ENCODE results near the gene PROSER3. TPM values are rescaled to one million over a fixed set of nuclear protein-coding genes. Genes with fewer than 3 reads are reported as not detected.
"Not testable (repeated sequence)": the region's sequence is repeated elsewhere in the genome, so short reads cannot be mapped to it uniquely, and the experiment has no call there.

Gene PROSER3
- polyA plus RNA-seq, 4 donors: 1.8 to 15.0 (median 6.2) TPM

DNA sequence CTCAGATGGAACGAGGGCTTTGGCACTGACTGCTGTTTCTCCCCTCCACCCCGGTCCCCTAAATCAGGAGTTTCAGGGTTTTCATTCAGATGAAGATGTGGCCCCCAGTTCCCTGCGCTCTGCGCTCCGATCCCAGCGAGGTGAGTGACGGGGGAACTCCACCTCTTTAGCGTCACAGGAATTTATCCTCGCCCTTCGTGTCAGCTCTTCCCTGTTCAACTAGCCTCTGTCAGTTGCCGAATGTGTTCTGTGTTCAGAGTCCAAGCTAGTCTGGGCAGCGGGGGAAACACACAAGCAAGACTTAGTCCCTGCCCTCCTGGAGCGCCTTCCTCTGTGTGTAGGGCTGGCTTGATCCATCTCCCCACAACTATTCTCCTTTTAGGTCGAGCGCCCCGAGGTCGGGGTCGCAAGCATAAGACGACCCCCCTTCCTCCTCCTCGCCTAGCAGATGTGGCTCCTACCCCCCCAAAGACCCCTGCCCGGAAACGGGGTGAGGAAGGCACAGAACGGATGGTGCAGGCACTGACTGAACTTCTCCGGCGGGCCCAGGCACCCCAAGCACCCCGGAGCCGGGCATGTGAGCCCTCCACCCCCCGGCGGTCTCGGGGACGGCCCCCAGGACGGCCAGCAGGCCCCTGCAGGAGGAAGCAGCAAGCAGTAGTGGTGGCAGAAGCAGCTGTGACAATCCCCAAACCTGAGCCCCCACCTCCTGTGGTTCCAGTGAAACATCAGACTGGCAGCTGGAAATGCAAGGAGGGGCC, 38.4 kb upstream of the PROSER3 start:
- 79 to 86% (median 83%) methylated on average over 32 of the region's 32 CpGs for WGBS, 3 donors
- Histone ChIP-seq H3K27ac (ENCODE audit: low read depth in 1 of 3, low read length in 2 of 3) (no peak overlapping the region), H3K9me3 (ENCODE audit: control insufficient read depth in 2 of 2, insufficient read depth in 1 of 2, low read depth in 1 of 2, low read length in 1 of 2) (no peaks in the 10 kb centered on the region), H3K36me3 (ENCODE audit: control insufficient read depth in 3 of 3, insufficient read depth in 2 of 3, low read depth in 1 of 3, low read length in 3 of 3) (peaks cover 10 to 51% (median 16%) of the 10 kb centered on the region in 3 donors), H3K4me3 (ENCODE audit: low read depth in 1 of 3, low read length in 3 of 3) (peak overlapping the region in 2 of 3 donors; percentile 85 to 95), H3K27me3 (ENCODE audit: control insufficient read depth in 3 of 3, insufficient read depth in 3 of 3, low read length in 3 of 3) (no peaks in the 10 kb centered on the region), H3K4me1 (ENCODE audit: control insufficient read depth in 3 of 3, insufficient read depth in 2 of 3, low read depth in 1 of 3, low read length in 2 of 3) (peaks cover 0 to 25% (median 11%) of the 10 kb centered on the region in 3 donors)
- FAIRE-seq (no peak), DNase-seq (peak in 1 of 2 donors; percentile 16)

DNA sequence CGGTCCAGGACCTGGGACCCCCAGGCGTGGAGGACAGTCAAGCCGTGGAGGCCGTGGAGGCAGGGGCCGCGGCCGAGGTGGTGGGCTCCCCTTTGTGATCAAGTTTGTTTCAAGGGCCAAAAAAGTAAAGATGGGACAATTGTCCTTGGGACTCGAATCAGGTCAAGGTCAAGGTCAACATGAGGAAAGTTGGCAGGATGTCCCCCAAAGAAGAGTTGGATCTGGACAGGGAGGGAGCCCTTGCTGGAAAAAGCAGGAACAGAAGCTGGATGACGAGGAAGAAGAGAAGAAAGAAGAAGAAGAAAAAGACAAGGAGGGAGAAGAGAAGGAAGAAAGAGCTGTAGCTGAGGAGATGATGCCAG, 37.8 kb upstream of the PROSER3 start:
- FAIRE-seq (no peak), DNase-seq (no peak)
- Histone ChIP-seq H3K27me3 (ENCODE audit: control insufficient read depth in 3 of 3, insufficient read depth in 3 of 3, low read length in 3 of 3) (no peaks in the 10 kb centered on the region), H3K4me1 (ENCODE audit: control insufficient read depth in 3 of 3, insufficient read depth in 2 of 3, low read depth in 1 of 3, low read length in 2 of 3) (peaks cover 0 to 23% (median 11%) of the 10 kb centered on the region in 3 donors), H3K27ac (ENCODE audit: low read depth in 1 of 3, low read length in 2 of 3) (no peak overlapping the region), H3K4me3 (ENCODE audit: low read depth in 1 of 3, low read length in 3 of 3) (no peak overlapping the region), H3K9me3 (ENCODE audit: control insufficient read depth in 2 of 2, insufficient read depth in 1 of 2, low read depth in 1 of 2, low read length in 1 of 2) (no peaks in the 10 kb centered on the region), H3K36me3 (ENCODE audit: control insufficient read depth in 3 of 3, insufficient read depth in 2 of 3, low read depth in 1 of 3, low read length in 3 of 3) (peaks cover 14 to 56% (median 21%) of the 10 kb centered on the region in 3 donors)
- WGBS, 3 donors: 90 to 92% (median 90%) methylated on average over 9 of the region's 9 CpGs

DNA sequence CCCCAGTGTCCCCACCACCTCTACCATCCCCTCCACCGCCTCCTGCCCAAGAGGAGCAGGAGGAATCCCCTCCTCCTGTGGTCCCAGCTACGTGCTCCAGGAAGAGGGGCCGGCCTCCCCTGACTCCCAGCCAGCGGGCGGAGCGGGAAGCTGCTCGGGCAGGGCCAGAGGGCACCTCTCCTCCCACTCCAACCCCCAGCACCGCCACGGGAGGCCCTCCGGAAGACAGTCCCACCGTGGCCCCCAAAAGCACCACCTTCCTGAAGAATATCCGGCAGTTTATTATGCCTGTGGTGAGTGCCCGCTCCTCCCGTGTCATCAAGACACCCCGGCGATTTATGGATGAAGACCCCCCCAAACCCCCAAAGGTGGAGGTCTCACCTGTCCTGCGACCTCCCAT, 37.3 kb upstream of the PROSER3 start:
- Histone ChIP-seq H3K4me3 (ENCODE audit: low read depth in 1 of 3, low read length in 3 of 3) (no peak overlapping the region), H3K27ac (ENCODE audit: low read depth in 1 of 3, low read length in 2 of 3) (no peak overlapping the region), H3K36me3 (ENCODE audit: control insufficient read depth in 3 of 3, insufficient read depth in 2 of 3, low read depth in 1 of 3, low read length in 3 of 3) (peaks cover 19 to 61% (median 26%) of the 10 kb centered on the region in 3 donors), H3K27me3 (ENCODE audit: control insufficient read depth in 3 of 3, insufficient read depth in 3 of 3, low read length in 3 of 3) (no peaks in the 10 kb centered on the region), H3K9me3 (ENCODE audit: control insufficient read depth in 2 of 2, insufficient read depth in 1 of 2, low read depth in 1 of 2, low read length in 1 of 2) (no peaks in the 10 kb centered on the region), H3K4me1 (ENCODE audit: control insufficient read depth in 3 of 3, insufficient read depth in 2 of 3, low read depth in 1 of 3, low read length in 2 of 3) (peaks cover 0 to 17% (median 8%) of the 10 kb centered on the region in 3 donors)
- FAIRE-seq: no peak
- 86 to 92% (median 88%) methylated on average over 11 to 17 of the region's 17 CpGs for WGBS, 3 donors
- no peak for DNase-seq

DNA sequence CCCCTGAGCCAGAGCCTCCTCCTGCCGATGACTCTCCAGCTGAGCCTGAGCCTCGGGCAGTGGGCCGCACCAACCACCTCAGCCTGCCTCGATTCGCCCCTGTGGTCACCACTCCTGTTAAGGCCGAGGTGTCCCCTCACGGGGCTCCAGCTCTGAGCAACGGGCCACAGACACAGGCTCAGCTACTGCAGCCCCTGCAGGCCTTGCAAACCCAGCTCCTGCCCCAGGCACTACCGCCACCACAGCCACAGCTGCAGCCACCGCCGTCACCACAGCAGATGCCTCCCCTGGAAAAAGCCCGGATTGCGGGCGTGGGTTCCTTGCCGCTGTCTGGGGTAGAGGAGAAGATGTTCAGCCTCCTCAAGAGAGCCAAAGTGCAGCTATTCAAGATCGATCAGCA, 36.6 kb upstream of the PROSER3 start:
- H3K27me3 ChIP-seq (ENCODE audit: control insufficient read depth in 3 of 3, insufficient read depth in 3 of 3, low read length in 3 of 3): no peaks in the 10 kb centered on the region
- no peak for FAIRE-seq
- DNase-seq: no peak
- peaks cover 0 to 11% (median 5%) of the 10 kb centered on the region in 3 donors for H3K4me1 ChIP-seq (ENCODE audit: control insufficient read depth in 3 of 3, insufficient read depth in 2 of 3, low read depth in 1 of 3, low read length in 2 of 3)
- no peaks in the 10 kb centered on the region for H3K9me3 ChIP-seq (ENCODE audit: control insufficient read depth in 2 of 2, insufficient read depth in 1 of 2, low read depth in 1 of 2, low read length in 1 of 2)
- H3K4me3 ChIP-seq (ENCODE audit: low read depth in 1 of 3, low read length in 3 of 3): no peak overlapping the region
- WGBS, 3 donors: 95 to 96% (median 95%) methylated on average over 16 of the region's 16 CpGs
- H3K36me3 ChIP-seq (ENCODE audit: control insufficient read depth in 3 of 3, insufficient read depth in 2 of 3, low read depth in 1 of 3, low read length in 3 of 3): peaks cover 26 to 68% (median 32%) of the 10 kb centered on the region in 3 donors
- H3K27ac ChIP-seq (ENCODE audit: low read depth in 1 of 3, low read length in 2 of 3): no peak overlapping the region

DNA sequence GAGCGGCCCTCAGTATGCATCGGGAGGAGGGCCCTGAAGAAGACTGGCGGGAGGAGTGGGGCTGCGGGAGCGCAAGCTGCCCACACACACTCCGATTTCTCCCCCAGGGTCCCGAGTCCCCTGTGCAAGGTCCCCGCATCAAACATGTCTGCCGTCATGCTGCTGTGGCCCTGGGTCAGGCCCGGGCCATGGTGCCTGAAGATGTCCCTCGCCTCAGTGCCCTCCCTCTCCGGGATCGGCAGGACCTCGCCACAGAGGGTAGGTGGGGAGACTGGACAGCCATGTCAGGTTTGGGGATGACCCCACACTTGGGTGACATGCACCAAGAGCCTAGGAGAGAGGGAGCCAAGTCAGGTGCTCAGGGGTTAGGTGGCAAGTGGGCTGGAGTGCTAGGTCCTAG, 35.5 kb upstream of the PROSER3 start:
- Histone ChIP-seq H3K27ac (ENCODE audit: low read depth in 1 of 3, low read length in 2 of 3) (no peak overlapping the region), H3K36me3 (ENCODE audit: control insufficient read depth in 3 of 3, insufficient read depth in 2 of 3, low read depth in 1 of 3, low read length in 3 of 3) (peaks cover 34 to 78% (median 37%) of the 10 kb centered on the region in 3 donors), H3K4me3 (ENCODE audit: low read depth in 1 of 3, low read length in 3 of 3) (no peak overlapping the region), H3K9me3 (ENCODE audit: control insufficient read depth in 2 of 2, insufficient read depth in 1 of 2, low read depth in 1 of 2, low read length in 1 of 2) (no peaks in the 10 kb centered on the region), H3K4me1 (ENCODE audit: control insufficient read depth in 3 of 3, insufficient read depth in 2 of 3, low read depth in 1 of 3, low read length in 2 of 3) (peaks cover 0 to 11% (median 5%) of the 10 kb centered on the region in 3 donors), H3K27me3 (ENCODE audit: control insufficient read depth in 3 of 3, insufficient read depth in 3 of 3, low read length in 3 of 3) (no peaks in the 10 kb centered on the region)
- WGBS, 3 donors: 97% methylated on average over 14 of the region's 14 CpGs
- FAIRE-seq (no peak), DNase-seq (no peak)

DNA sequence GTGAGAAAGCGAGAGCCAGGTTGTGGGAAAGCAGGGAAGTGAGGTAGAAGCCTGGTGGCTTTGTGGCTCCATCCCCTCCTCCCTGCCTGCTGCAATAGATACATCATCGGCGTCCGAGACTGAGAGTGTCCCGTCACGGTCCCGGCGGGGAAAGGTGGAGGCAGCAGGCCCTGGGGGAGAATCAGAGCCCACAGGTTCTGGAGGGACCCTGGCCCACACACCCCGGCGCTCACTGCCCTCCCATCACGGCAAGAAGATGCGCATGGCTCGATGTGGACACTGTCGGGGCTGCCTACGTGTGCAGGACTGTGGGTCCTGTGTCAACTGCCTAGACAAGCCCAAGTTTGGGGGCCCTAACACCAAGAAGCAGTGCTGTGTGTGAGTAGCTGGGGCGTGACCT, 35.1 kb upstream of the PROSER3 start:
- DNase-seq: no peak
- FAIRE-seq: no peak
- WGBS, 3 donors: 92 to 97% (median 93%) methylated on average over 15 to 16 of the region's 16 CpGs
- peaks cover 37 to 82% (median 41%) of the 10 kb centered on the region in 3 donors for H3K36me3 ChIP-seq (ENCODE audit: control insufficient read depth in 3 of 3, insufficient read depth in 2 of 3, low read depth in 1 of 3, low read length in 3 of 3)
- H3K4me3 ChIP-seq (ENCODE audit: low read depth in 1 of 3, low read length in 3 of 3): no peak overlapping the region
- H3K27me3 ChIP-seq (ENCODE audit: control insufficient read depth in 3 of 3, insufficient read depth in 3 of 3, low read length in 3 of 3): no peaks in the 10 kb centered on the region
- no peaks in the 10 kb centered on the region for H3K9me3 ChIP-seq (ENCODE audit: control insufficient read depth in 2 of 2, insufficient read depth in 1 of 2, low read depth in 1 of 2, low read length in 1 of 2)
- H3K4me1 ChIP-seq (ENCODE audit: control insufficient read depth in 3 of 3, insufficient read depth in 2 of 3, low read depth in 1 of 3, low read length in 2 of 3): peaks cover 0 to 11% (median 5%) of the 10 kb centered on the region in 3 donors
- no peak overlapping the region for H3K27ac ChIP-seq (ENCODE audit: low read depth in 1 of 3, low read length in 2 of 3)

DNA sequence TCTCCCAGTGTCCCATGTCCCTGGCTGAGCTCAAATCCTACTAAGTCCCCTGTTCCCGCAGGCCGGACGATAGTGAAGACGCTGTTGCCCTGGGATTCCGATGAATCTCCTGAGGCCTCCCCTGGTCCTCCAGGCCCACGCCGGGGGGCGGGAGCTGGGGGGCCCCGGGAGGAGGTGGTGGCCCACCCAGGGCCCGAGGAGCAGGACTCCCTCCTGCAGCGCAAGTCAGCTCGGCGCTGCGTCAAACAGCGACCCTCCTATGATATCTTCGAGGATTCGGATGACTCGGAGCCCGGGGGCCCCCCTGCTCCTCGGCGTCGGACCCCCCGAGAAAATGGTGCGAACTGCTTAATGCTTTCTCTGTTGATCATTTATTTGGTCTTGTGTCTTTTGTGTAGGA, 34.3 kb upstream of the PROSER3 start:
- 94 to 98% (median 97%) methylated on average over 23 to 24 of the region's 24 CpGs for WGBS, 3 donors
- H3K9me3 ChIP-seq (ENCODE audit: control insufficient read depth in 2 of 2, insufficient read depth in 1 of 2, low read depth in 1 of 2, low read length in 1 of 2): no peaks in the 10 kb centered on the region
- no peak overlapping the region for H3K27ac ChIP-seq (ENCODE audit: low read depth in 1 of 3, low read length in 2 of 3)
- no peaks in the 10 kb centered on the region for H3K27me3 ChIP-seq (ENCODE audit: control insufficient read depth in 3 of 3, insufficient read depth in 3 of 3, low read length in 3 of 3)
- H3K4me3 ChIP-seq (ENCODE audit: low read depth in 1 of 3, low read length in 3 of 3): no peak overlapping the region
- peaks cover 43 to 90% (median 44%) of the 10 kb centered on the region in 3 donors for H3K36me3 ChIP-seq (ENCODE audit: control insufficient read depth in 3 of 3, insufficient read depth in 2 of 3, low read depth in 1 of 3, low read length in 3 of 3)
- DNase-seq (no peak), FAIRE-seq (no peak)
- peaks cover 0 to 11% (median 5%) of the 10 kb centered on the region in 3 donors for H3K4me1 ChIP-seq (ENCODE audit: control insufficient read depth in 3 of 3, insufficient read depth in 2 of 3, low read depth in 1 of 3, low read length in 2 of 3)

DNA sequence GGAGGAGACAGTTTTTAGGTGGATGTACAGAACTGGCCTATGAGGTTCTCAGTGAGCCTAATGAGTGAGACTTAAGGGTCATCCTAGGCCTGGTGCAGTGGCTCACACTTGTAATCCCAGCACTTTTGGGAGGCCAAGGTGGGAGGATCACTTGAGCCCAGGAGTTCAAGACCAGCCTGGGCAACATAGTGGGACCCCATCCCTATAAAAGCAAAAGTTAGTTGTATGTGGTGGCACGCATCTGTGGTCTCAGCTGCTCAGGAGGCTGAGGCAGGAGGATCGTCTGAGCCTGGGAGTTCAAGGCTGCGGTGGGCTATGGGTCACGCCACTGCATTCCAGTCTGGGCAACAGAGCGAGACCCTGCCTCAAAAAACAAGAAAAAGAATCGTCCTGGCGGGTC, 33.8 kb upstream of the PROSER3 start:
- H3K27ac ChIP-seq (ENCODE audit: low read depth in 1 of 3, low read length in 2 of 3); H3K9me3 ChIP-seq (ENCODE audit: control insufficient read depth in 2 of 2, insufficient read depth in 1 of 2, low read depth in 1 of 2, low read length in 1 of 2); FAIRE-seq; H3K27me3 ChIP-seq (ENCODE audit: control insufficient read depth in 3 of 3, insufficient read depth in 3 of 3, low read length in 3 of 3); DNase-seq; H3K4me3 ChIP-seq (ENCODE audit: low read depth in 1 of 3, low read length in 3 of 3); H3K4me1 ChIP-seq (ENCODE audit: control insufficient read depth in 3 of 3, insufficient read depth in 2 of 3, low read depth in 1 of 3, low read length in 2 of 3): not testable (repeated sequence)
- WGBS, 3 donors: 93 to 96% (median 94%) methylated on average over 7 of the region's 7 CpGs
- H3K36me3 ChIP-seq (ENCODE audit: control insufficient read depth in 3 of 3, insufficient read depth in 2 of 3, low read depth in 1 of 3, low read length in 3 of 3): peaks cover 45 to 95% (median 45%) of the 10 kb centered on the region in 3 donors
